Prostate gland (tissue), 2 donors: Measurements from ENCODE around the gene KCNQ4. TPM values are rescaled to one million over a fixed set of nuclear protein-coding genes. Genes with fewer than 3 reads are reported as not detected.

Experiments
- DNase-seq: peaks from one replicate; pipeline ENCODE4 v3.0.0-alpha.2; 2019; ENCODE audit warnings: low spot score
- H3K27ac ChIP-seq, 2 donors: fragments of 200-600 bp; sonication (generic); 2 replicates each; pipeline ENCODE4 v1.5.1; 2017 to 2019
- H3K27me3 ChIP-seq: fragments of 200-600 bp; sonication (generic); replicated peaks from 2 replicates; pipeline ENCODE4 v1.5.1; 2019; ENCODE audit not compliant: insufficient read depth
- H3K36me3 ChIP-seq, 2 donors: fragments of 200-600 bp; sonication (generic); 1 replicate in 1 of 2; 2 replicates in 1 of 2; pipeline versions ENCODE4 v1.5.1 to v1.8.1; 2017 to 2019
- H3K4me1 ChIP-seq: fragments of 200-600 bp; sonication (generic); replicated peaks from 2 replicates; pipeline ENCODE4 v1.5.1; 2019
- H3K4me3 ChIP-seq, 2 donors: fragments of 200-600 bp; sonication (generic); 2 replicates each; pipeline ENCODE4 v1.5.1; 2017 to 2019
- H3K9me3 ChIP-seq: fragments of 200-600 bp; sonication (generic); 2 replicates; pipeline ENCODE4 v1.5.1; 2017
- CTCF ChIP-seq, 4 experiments: fragments of 200-600 bp in 2 of 4; fragments of 450-650 bp in 2 of 4; sonication (generic) in 2 of 4; IDR thresholded peaks; 1 replicate in 3 of 4; 2 replicates in 1 of 4; pipeline ENCODE4 v1.5.1; 2016 to 2019; ENCODE audit warnings: antibody characterized with exemption in 4 of 4, mild to moderate bottlenecking in 2 of 4, moderate library complexity in 2 of 4
- POLR2A ChIP-seq: fragments of 450-650 bp; IDR thresholded peaks from one replicate; pipeline ENCODE4 v1.6.1; 2016; ENCODE audit warnings: antibody characterized with exemption, mild to moderate bottlenecking
- POLR2AphosphoS5 ChIP-seq: sonication (generic); formaldehyde crosslinking; IDR thresholded peaks from one replicate; pipeline ENCODE4 v1.6.1; 2017; ENCODE audit warnings: antibody characterized with exemption
- WGBS: methylation state at CpG from one replicate; pipeline ENCODE4 v1.1.5; 2018; 5-methylcytosine and 5-hydroxymethylcytosine counted together
- intact Hi-C: fragments of 100-400 bp; cut with DNase I; formaldehyde crosslinking; loops from one replicate; pipeline ENCODE4 v1.14.2; 2022
- total RNA-seq, 2 donors: library from RNA; depleted of rRNA; stranded (reverse); fragments of >200 nt; gene quantifications; one replicate each; pipeline ENCODE4 v1.1.0, GENCODE V29; 2016

Gene KCNQ4
- total RNA-seq, 2 donors from 2014 or later, result 1.8 to 3.1 TPM

- Histone ChIP-seq H3K4me3 (no peak overlapping the region), H3K36me3 (no peaks in the 10 kb centered on the region), H3K4me1 (peaks cover 9% of the 10 kb centered on the region), H3K27me3 (no peaks in the 10 kb centered on the region), H3K9me3 (no peaks in the 10 kb centered on the region), H3K27ac (peak overlapping the region; percentile 26 to 44)
- peak; percentile 96 for TF ChIP-seq POLR2AphosphoS5
- no peak for TF ChIP-seq POLR2A
- TF ChIP-seq CTCF (IDR thresholded peaks at IDR 0.05), result peak in 2 of 4 experiments; percentile 30 to 33
- 63% methylated on average over 4 of the region's 4 CpGs for WGBS
- peak; percentile 61 for DNase-seq
- intact Hi-C loops, result no loop called here
Measured at GRCh38 chr1:40868051-40868723, 84.6 kb downstream of the KCNQ4 start.

GRCh38 chr1:40870135-40870728 lies 86.6 kb downstream of the KCNQ4 start:
- H3K27me3 ChIP-seq, result no peaks in the 10 kb centered on the region
- 94% methylated on average over 2 of the region's 2 CpGs for WGBS
- H3K4me3 ChIP-seq, result no peak overlapping the region
- H3K4me1 ChIP-seq, result peaks cover 9% of the 10 kb centered on the region
- DNase-seq, result no peak
- TF ChIP-seq POLR2A (no peak), CTCF (IDR thresholded peaks at IDR 0.05) (no peak), POLR2AphosphoS5 (no peak)
- no peaks in the 10 kb centered on the region for H3K36me3 ChIP-seq
- no peaks in the 10 kb centered on the region for H3K9me3 ChIP-seq
- no peak overlapping the region for H3K27ac ChIP-seq
- intact Hi-C loops, result no loop called here

- no peak overlapping the region for H3K27ac ChIP-seq
- H3K4me3 ChIP-seq, result no peak overlapping the region
- H3K27me3 ChIP-seq, result no peaks in the 10 kb centered on the region
- peaks cover 9% of the 10 kb centered on the region for H3K4me1 ChIP-seq
- TF ChIP-seq POLR2A (no peak), POLR2AphosphoS5 (no peak), CTCF (IDR thresholded peaks at IDR 0.05) (no peak)
- DNase-seq, result no peak
- H3K9me3 ChIP-seq, result no peaks in the 10 kb centered on the region
- intact Hi-C loops, result no loop called here
- no peaks in the 10 kb centered on the region for H3K36me3 ChIP-seq
- WGBS, result 75% methylated on average over 3 of the region's 3 CpGs
Measured at GRCh38 chr1:40872276-40872675, 88.7 kb downstream of the KCNQ4 start.

GRCh38 chr1:40873863-40874472 lies 90.4 kb downstream of the KCNQ4 start:
- Histone ChIP-seq H3K27ac (no peak overlapping the region), H3K9me3 (no peaks in the 10 kb centered on the region), H3K4me1 (peaks cover 7% of the 10 kb centered on the region), H3K27me3 (no peaks in the 10 kb centered on the region), H3K4me3 (no peak overlapping the region), H3K36me3 (no peaks in the 10 kb centered on the region)
- DNase-seq, result no peak
- 96% methylated on average over 7 of the region's 7 CpGs for WGBS
- intact Hi-C loops, result no loop called here
- TF ChIP-seq POLR2A (no peak), CTCF (IDR thresholded peaks at IDR 0.05) (no peak), POLR2AphosphoS5 (no peak)
